ENCODE results near the gene TSPAN31.

DNA sequence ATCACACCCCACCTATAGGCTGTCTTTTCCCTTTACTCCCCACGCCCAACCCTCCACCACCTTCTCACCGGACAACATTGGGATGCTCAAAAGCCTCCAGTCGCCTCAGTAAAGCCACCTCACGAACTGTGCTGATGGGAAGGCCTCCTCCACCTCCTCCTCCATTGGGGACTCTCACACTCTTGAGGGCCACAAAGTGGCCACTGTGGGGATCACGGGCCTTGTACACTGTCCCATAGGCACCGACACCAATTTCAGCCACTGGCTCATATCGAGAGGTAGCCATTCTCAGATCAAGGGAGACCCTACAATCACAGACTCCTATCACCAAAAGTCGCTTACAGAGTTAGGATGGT lies 6.6 kb downstream of the TSPAN31 start:
- TF ChIP-seq, protein P1, sequence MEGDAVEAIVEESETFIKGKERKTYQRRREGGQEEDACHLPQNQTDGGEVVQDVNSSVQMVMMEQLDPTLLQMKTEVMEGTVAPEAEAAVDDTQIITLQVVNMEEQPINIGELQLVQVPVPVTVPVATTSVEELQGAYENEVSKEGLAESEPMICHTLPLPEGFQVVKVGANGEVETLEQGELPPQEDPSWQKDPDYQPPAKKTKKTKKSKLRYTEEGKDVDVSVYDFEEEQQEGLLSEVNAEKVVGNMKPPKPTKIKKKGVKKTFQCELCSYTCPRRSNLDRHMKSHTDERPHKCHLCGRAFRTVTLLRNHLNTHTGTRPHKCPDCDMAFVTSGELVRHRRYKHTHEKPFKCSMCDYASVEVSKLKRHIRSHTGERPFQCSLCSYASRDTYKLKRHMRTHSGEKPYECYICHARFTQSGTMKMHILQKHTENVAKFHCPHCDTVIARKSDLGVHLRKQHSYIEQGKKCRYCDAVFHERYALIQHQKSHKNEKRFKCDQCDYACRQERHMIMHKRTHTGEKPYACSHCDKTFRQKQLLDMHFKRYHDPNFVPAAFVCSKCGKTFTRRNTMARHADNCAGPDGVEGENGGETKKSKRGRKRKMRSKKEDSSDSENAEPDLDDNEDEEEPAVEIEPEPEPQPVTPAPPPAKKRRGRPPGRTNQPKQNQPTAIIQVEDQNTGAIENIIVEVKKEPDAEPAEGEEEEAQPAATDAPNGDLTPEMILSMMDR (IDR thresholded peaks at IDR 0.05): no peak
- TF ChIP-seq POLR2A (IDR thresholded peaks at IDR 0.05) (no peak), POLR2AphosphoS5 (IDR thresholded peaks at IDR 0.05) (no peak), EP300 (IDR thresholded peaks at IDR 0.05) (no peak)

Measured in gastroesophageal sphincter (tissue), 3 donors.